Lower leg skin (tissue), 4 donors: Measurements from ENCODE around the gene TRIM44. TPM values are rescaled to one million over a fixed set of nuclear protein-coding genes. Genes with fewer than 3 reads are reported as not detected.

ENCODE experiments used
- DNase-seq, 2 donors: peaks; one replicate each; pipeline ENCODE4 v3.0.0-alpha.2; 2019; ENCODE audit warnings: low spot score in 2 of 2
- H3K4me3 ChIP-seq: fragments of 200-600 bp; sonication (generic); 2 replicates; pipeline ENCODE4 v1.5.1; 2017; ENCODE audit warnings: mild to moderate bottlenecking, low read depth; ENCODE audit not compliant: poor library complexity, severe bottlenecking
- POLR2A ChIP-seq, 2 donors: fragments of 450-650 bp; IDR thresholded peaks; one replicate each; pipeline ENCODE4 v1.6.1; 2016 to 2017; ENCODE audit warnings: antibody characterized with exemption in 2 of 2, mild to moderate bottlenecking in 1 of 2, moderate library complexity in 1 of 2
- WGBS, 2 donors: methylation state at CpG; one replicate each; pipeline ENCODE4 v1.1.5; 2018; 5-methylcytosine and 5-hydroxymethylcytosine counted together
- intact Hi-C: fragments of 100-400 bp; cut with DNase I; formaldehyde crosslinking; loops from one replicate; pipeline ENCODE4 v1.15.0; 2023; ENCODE audit warnings: low total_unique reads
- total RNA-seq, 4 donors: library from RNA; depleted of rRNA; stranded (reverse); fragments of >200 nt; gene quantifications; one replicate each; pipeline ENCODE4 v1.1.0, GENCODE V29; 2016
- TF ChIP-seq, protein P1 (sequence below), 3 donors: fragments of 450-650 bp; IDR thresholded peaks; one replicate each; pipeline ENCODE4 v1.5.1; 2016; ENCODE audit warnings: antibody characterized with exemption in 3 of 3, mild to moderate bottlenecking in 3 of 3, moderate library complexity in 2 of 3

TRIM44 gene
- total RNA-seq, 4 donors from 2014 or later = 9.6 to 29.3 (median 23.8) TPM

DNA sequence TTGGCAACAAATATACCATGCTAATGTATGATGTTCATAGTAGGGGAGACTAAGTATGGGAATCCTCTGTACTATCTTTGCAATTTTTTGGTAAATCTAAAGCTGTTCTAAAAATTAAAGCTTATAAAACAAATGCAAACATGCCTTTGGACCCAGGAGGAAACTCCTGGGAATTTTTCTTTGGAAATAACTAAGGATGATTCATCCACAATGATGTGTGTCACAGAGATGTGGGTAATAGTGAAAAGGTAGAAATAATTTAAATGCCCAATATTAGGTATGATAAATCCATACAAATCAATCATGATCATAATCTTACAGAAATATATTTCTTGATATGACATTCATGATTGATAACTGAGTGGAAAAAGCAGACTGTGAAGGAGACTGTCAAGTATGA is 135.8 kb downstream of the TRIM44 start:
- H3K4me3 ChIP-seq = no peak overlapping the region
- intact Hi-C loops = no loop called here
- TF ChIP-seq, protein P1, sequence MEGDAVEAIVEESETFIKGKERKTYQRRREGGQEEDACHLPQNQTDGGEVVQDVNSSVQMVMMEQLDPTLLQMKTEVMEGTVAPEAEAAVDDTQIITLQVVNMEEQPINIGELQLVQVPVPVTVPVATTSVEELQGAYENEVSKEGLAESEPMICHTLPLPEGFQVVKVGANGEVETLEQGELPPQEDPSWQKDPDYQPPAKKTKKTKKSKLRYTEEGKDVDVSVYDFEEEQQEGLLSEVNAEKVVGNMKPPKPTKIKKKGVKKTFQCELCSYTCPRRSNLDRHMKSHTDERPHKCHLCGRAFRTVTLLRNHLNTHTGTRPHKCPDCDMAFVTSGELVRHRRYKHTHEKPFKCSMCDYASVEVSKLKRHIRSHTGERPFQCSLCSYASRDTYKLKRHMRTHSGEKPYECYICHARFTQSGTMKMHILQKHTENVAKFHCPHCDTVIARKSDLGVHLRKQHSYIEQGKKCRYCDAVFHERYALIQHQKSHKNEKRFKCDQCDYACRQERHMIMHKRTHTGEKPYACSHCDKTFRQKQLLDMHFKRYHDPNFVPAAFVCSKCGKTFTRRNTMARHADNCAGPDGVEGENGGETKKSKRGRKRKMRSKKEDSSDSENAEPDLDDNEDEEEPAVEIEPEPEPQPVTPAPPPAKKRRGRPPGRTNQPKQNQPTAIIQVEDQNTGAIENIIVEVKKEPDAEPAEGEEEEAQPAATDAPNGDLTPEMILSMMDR (IDR thresholded peaks at IDR 0.05) = no peak
- no peak for TF ChIP-seq POLR2A (IDR thresholded peaks at IDR 0.05)
- DNase-seq = no peak

DNA sequence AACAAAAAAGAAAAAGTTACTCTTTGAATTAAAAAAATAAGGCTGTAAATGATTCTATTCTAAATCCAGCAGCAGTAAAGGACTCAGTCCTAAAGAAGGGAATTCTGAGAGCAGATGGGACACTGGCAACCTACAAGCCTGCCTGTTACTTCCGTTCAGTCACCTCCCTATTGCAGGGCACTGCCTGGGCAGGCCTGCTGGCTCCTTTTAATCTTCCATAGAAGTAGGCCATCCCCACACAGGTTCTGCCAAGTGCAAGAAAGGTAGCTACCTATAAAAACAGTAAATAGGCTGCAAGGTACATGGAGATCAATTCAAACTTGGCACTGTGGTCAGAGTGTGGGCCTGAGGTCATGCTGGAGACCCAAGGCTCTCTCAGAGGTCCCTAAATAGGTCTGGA is 136.4 kb downstream of the TRIM44 start:
- 50 to 52% methylated on average over 1 of the region's 1 CpG for WGBS, 2 donors
- DNase-seq = no peak
- intact Hi-C loops = no loop called here
- H3K4me3 ChIP-seq = no peak overlapping the region
- no peak for TF ChIP-seq POLR2A (IDR thresholded peaks at IDR 0.05)
- TF ChIP-seq, protein P1 (IDR thresholded peaks at IDR 0.05) = no peak

DNA sequence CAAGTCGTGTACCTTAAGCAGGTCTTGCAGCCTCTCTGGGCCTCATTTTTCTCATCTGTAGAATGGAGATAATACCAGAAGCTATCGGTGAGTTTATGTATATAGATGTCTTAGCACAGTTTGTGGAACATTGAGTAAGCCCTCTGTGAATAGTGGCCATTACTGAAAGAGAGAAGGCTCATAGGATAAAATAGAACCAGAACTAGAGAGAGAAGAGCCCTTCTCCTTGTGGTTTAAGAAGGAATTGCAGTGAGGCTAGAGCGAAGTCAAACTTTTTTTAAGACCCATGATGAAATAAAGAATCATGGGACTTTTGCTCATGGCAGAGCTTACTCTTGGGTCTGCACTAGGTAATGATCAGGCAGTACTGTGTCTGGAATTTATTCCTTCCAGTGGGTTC is 137.1 kb downstream of the TRIM44 start:
- no peak overlapping the region for H3K4me3 ChIP-seq
- WGBS, 2 donors = 91 to 93% methylated on average over 3 of the region's 3 CpGs
- intact Hi-C loops = no loop called here
- DNase-seq = no peak
- TF ChIP-seq POLR2A (IDR thresholded peaks at IDR 0.05) = no peak
- TF ChIP-seq, protein P1 (IDR thresholded peaks at IDR 0.05) = no peak

DNA sequence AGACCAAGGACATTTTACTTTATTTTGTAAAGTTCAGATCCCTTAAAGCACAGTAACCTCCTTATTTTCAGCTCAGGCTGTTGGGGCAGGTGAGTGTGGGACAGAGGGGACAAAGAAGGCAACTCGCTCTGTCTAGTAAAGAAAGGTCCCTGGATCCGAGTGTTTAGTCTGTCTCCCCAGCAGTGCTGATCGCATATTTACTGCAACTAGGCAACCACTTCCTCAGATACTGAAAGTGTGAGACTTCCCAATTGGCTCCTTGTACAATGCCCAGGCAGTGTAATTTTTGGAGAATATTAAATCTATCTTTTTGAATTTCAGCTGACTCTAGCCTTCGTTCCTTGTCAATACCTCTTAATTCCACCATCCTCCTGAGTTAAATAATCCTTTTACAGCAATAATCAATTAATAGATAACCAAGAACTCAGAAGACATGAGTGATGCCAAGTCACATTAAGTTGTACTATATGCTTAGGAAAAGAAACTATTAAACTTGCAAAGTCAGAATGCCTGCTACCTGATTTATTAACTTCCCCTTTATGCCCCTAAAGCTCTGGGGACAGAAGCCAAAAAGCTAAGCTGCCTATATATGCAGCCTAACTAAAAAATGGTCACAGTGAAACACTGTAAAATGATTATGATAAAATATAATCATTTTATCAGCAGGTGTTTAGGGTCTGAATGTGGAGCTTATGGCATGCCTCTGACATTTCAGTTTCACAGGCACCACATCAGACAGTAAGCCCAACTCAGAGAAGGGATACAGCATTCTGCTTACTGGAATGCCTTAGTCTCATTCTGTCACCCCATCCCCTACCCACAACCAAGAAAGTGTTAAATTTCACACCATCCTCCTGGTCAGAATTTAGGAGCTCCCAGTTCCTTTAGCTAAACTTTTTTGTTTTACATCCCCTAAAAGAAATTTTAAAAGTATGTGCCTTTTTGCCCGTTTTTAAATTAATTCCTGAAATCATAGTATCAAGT is 138.7 kb downstream of the TRIM44 start:
- WGBS, 2 donors = 54 to 69% methylated on average over 5 of the region's 5 CpGs
- no peak overlapping the region for H3K4me3 ChIP-seq
- no peak for TF ChIP-seq POLR2A (IDR thresholded peaks at IDR 0.05)
- TF ChIP-seq, protein P1 (IDR thresholded peaks at IDR 0.05) = no peak
- intact Hi-C loops = no loop called here
- DNase-seq = no peak

DNA sequence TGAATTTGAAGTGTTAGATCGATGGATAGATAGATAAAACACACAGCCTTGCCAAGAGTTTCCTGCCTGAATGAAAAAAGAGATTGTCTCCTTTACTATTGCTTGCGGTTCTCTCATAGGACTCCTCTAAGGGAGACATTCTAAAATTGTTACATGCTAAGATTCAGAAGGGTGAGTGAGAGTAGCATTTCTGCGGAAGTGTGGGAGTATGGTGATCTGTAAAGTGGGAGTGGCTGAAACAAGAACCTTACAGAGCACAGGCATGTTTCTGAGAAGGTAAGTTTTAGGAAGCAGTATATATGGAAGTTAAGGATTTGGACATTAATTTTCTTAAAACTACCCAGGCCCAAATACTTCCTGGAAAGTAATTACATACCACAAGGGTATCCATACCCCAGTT is 139.6 kb downstream of the TRIM44 start:
- no peak for TF ChIP-seq POLR2A (IDR thresholded peaks at IDR 0.05)
- TF ChIP-seq, protein P1 (IDR thresholded peaks at IDR 0.05) = no peak
- DNase-seq = no peak
- 52% methylated on average over 3 of the region's 3 CpGs for WGBS, 2 donors
- intact Hi-C loops = no loop called here
- no peak overlapping the region for H3K4me3 ChIP-seq
